GM19043 (cell line): ENCODE results near the gene TEX28.
"Not testable (repeated sequence)": the region's sequence is repeated elsewhere in the genome, so short reads cannot be mapped to it uniquely, and the experiment has no call there.

ENCODE experiments used
- ATAC-seq: cut with Tn5 transposase; IDR thresholded peaks from one replicate; pipeline ENCODE4 v1.9.1; 2021; ENCODE audit warnings: low read depth; ENCODE audit not compliant: unreplicated experiment

TEX28 gene

GRCh38 chrX:154294791-154295574, at the start of gene TEX28:
TEX28 (minus strand) TSS chrX:154295124; CDS start chrX:154292117, 3,007 bp downstream.
- no peak for ATAC-seq

DNA sequence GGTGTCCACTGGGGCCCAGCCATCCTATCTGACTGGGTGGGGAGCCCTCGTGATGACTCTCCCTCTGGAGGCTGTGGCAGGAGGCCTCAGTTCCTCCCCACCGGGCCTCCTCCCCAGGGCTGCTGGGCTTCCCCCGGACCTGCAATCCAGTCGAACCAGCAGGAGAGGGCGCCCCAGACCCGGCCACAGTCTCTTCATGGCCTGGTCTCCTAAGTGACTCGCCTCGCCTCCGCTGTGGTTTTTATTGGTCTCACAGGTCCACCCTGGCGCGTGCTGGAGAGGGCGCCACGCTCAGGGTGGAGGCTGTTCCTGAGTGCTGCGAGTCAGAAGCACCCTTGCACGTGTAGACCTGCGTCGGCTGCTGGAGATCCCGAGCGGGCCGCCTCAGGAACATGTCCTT, 48.7 kb upstream of the TEX28 start:
- ATAC-seq: not testable (repeated sequence)

GRCh38 chrX:154343063-154343462, 48.1 kb upstream of the TEX28 start:
- not testable (repeated sequence) for ATAC-seq

- peak; percentile 74 for ATAC-seq
Observed at GRCh38 chrX:154341399-154342298, 46.7 kb upstream of the TEX28 start.

DNA sequence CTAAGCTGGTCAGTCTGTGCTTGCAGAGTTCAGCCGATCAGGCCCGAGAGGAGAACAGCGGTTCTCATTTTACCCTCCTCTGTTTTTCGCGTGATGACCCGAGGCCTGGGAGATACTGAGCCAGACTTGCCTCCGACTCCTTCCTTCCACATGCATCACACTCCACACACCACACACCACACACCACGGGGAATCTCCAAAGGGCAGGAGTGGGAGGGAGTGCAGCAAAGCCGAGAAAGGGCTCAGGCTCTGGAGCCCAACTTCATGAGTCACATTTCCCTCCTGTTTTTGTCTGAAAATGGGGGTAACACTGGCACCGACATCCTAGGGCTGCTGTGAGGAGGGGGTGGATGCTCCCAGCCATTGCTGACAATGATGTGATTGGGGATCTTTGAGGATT, 39.6 kb upstream of the TEX28 start:
- ATAC-seq: no peak

DNA sequence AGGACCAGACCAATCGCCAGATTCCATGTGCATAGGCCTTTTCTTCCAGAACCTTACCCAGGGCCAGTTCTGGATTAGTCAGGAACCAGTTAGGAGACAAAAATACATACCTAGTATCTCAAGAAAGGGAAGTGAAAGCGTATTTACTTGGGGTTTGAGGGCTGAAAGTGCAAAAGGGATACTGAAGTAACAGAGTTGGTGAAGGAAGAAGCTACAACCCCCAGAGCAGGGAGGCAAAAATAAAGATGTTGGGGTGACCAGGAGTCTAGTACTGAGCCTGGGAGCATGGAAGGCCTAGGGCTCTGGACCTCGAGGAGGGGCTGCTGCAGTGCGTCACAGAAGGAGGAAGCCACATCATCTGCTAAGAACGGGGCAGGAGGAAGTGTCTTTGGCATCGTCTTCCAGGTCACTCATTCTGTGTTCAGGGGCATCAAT, 38.9 kb upstream of the TEX28 start:
- peak; percentile 71 for ATAC-seq

- no peak for ATAC-seq
Observed at GRCh38 chrX:154333116-154333515, 38.2 kb upstream of the TEX28 start.

DNA sequence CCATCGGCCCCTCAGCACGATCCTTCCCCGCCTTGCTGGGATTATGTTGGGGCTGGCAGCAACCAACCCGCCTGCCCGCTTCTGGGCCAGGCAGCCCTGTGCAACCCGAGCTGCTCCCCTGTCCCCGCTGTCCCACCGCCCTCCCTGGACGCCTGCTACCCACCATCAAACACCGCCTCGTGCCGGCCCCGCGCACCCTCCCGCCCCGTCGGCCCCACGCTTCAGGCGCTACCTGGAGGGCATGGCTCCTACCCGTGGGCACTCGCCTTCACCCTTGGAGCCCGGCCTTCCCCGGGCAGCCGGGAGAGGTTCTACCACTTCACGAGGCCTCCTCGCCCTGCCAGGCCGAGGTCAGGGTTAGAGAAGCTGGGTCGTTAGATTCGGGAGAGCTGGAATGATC, 37.6 kb upstream of the TEX28 start:
- ATAC-seq: no peak

DNA sequence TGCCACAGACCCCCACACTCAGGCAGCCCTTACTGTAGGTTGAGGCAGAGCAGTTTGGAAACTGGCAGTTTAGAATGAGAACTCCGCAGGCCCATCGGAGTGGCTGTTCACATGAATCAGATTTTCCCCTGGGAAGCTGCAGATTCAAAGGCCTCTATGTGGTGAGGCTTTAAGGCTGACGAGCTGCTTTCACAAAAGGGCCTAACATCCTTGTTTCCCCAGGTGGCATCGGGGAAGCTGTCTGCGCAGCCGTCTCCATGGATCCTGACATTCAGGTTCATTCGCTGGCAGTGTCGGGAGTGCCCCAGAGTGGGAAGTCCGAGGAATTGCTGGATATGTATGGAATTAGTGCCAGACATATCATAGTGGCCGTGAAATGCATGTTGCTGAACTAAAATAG, 34.4 kb upstream of the TEX28 start:
- ATAC-seq: no peak

GRCh38 chrX:154328646-154329045, 33.7 kb upstream of the TEX28 start:
- no peak for ATAC-seq

GRCh38 chrX:154327038-154327820, 32.3 kb upstream of the TEX28 start:
- ATAC-seq: no peak

GRCh38 chrX:154325541-154325940, 30.6 kb upstream of the TEX28 start:
- no peak for ATAC-seq

DNA sequence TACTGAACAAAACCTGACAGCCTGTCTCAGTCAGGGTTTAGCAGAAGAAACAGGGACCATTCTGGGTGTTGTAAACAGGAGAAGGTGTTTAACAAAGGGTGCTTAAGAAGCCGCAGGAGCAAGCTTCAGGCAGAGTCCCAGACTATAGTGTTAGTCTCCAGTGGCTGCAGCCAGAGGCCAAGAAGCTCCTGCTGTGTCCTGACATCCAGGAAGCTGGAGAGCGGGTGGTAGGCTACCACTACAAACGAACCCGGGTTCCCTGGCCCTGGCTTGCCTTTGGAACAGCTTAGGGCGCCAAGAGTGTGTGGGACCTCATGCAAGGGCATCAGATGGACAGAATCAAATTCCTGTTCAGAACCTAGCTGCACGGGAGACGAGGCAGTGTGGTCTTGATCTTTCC, 28.6 kb upstream of the TEX28 start:
- ATAC-seq: no peak

GRCh38 chrX:154322890-154323289, 28.0 kb upstream of the TEX28 start:
- ATAC-seq: no peak

GRCh38 chrX:154321594-154321993, 26.7 kb upstream of the TEX28 start:
- ATAC-seq: no peak

- no peak for ATAC-seq
Observed at GRCh38 chrX:154321152-154321551, 26.2 kb upstream of the TEX28 start.

- no peak for ATAC-seq
Observed at GRCh38 chrX:154320406-154320805, 25.5 kb upstream of the TEX28 start.

GRCh38 chrX:154317391-154317995, 22.6 kb upstream of the TEX28 start:
- ATAC-seq: no peak

- ATAC-seq: no peak
Observed at GRCh38 chrX:154315416-154315815, 20.5 kb upstream of the TEX28 start.

DNA sequence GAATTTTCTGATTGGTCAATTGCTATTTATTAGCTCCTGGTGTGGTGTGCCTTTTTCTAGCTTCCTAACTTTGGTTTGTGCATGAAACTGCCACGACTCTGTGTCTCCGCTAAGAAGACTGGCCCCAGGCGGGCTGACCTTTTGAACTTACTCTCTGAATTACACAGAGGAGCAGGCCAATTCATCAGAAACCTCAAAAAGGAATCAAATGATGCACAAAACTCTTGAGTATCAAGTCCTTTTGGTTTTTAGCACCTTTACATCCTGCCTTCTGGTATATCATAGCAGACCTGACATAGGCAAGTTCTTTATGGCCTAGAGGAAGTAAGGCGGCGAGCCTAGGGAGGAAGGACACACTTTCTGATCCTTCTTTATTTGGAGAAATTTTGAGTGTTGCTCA, 18.2 kb upstream of the TEX28 start:
- no peak for ATAC-seq
